Upper lobe of right lung (tissue), 1 donor: ENCODE measurements around the gene MYOCD. TPM values are rescaled to one million over a fixed set of nuclear protein-coding genes. Genes with fewer than 3 reads are reported as not detected.

Source experiments
- ATAC-seq: fragments of 200-7000 bp; cut with Tn5 transposase; one replicate; pipeline ENCODE4 v1.9.1; 2020; ENCODE audit warnings: mild to moderate bottlenecking, moderate library complexity
- DNase-seq: peaks from one replicate; pipeline ENCODE4 v3.0.0-alpha.2; 2020
- H3K27ac ChIP-seq: fragments of 200-600 bp; one replicate; pipeline ENCODE4 v1.8.0; 2022
- H3K27me3 ChIP-seq: fragments of 200-600 bp; one replicate; pipeline ENCODE4 v1.8.0; 2022; ENCODE audit warnings: mild to moderate bottlenecking
- H3K36me3 ChIP-seq: fragments of 200-600 bp; one replicate; pipeline ENCODE4 v1.8.0; 2022
- H3K4me1 ChIP-seq: fragments of 200-600 bp; one replicate; pipeline ENCODE4 v1.8.0; 2022
- H3K4me3 ChIP-seq: fragments of 200-600 bp; one replicate; pipeline ENCODE4 v1.8.0; 2022; ENCODE audit warnings: mild to moderate bottlenecking
- H3K9me3 ChIP-seq: fragments of 200-600 bp; one replicate; pipeline ENCODE4 v1.8.0; 2022
- CTCF ChIP-seq: fragments of 200-600 bp; IDR thresholded peaks from one replicate; pipeline ENCODE4 v1.8.0; 2022; ENCODE audit warnings: antibody characterized with exemption
- intact Hi-C: fragments of 100-400 bp; cut with DNase I; formaldehyde crosslinking; loops from one replicate; pipeline ENCODE4 v1.11.0; 2022
- total RNA-seq: library from RNA; stranded (reverse); fragmentation: NEBNext Ultra II Directional; extraction: Animal tissue kit (Norgen Biotek cat#: 25700); gene quantifications from one replicate; pipeline ENCODE4 v1.2.1, GENCODE V29; 2021
- donor health status: DM: no; HTN: yes; CAD: no; lungs with severe emphysema.

The MYOCD gene
- total RNA-seq, 1 donor from 2014 or later: 4.1 TPM

- no peaks in the 10 kb centered on the region for H3K4me1 ChIP-seq
- no peaks in the 10 kb centered on the region for H3K27me3 ChIP-seq
- H3K9me3 ChIP-seq: no peaks in the 10 kb centered on the region
- DNase-seq (no peak), ATAC-seq (no peak)
- H3K4me3 ChIP-seq: no peak overlapping the region
- no peaks in the 10 kb centered on the region for H3K36me3 ChIP-seq
- intact Hi-C loops: no loop called here
- H3K27ac ChIP-seq: no peak overlapping the region
- TF ChIP-seq CTCF: no peak
Observed at GRCh38 chr17:12712941-12713340, 47.3 kb downstream of the MYOCD start.

GRCh38 chr17:12719948-12720347 lies 54.3 kb downstream of the MYOCD start:
- Histone ChIP-seq H3K4me3 (no peak overlapping the region), H3K27me3 (no peaks in the 10 kb centered on the region), H3K4me1 (no peaks in the 10 kb centered on the region), H3K27ac (no peak overlapping the region), H3K9me3 (no peaks in the 10 kb centered on the region), H3K36me3 (no peaks in the 10 kb centered on the region)
- TF ChIP-seq CTCF: no peak
- intact Hi-C loops: no loop called here
- ATAC-seq (no peak), DNase-seq (no peak)

GRCh38 chr17:12721581-12721980 lies 55.9 kb downstream of the MYOCD start:
- DNase-seq: no peak
- H3K27me3 ChIP-seq: no peaks in the 10 kb centered on the region
- H3K4me1 ChIP-seq: no peaks in the 10 kb centered on the region
- no peak overlapping the region for H3K4me3 ChIP-seq
- no peak for TF ChIP-seq CTCF
- intact Hi-C loops: no loop called here
- H3K9me3 ChIP-seq: no peaks in the 10 kb centered on the region
- H3K36me3 ChIP-seq: no peaks in the 10 kb centered on the region
- H3K27ac ChIP-seq: no peak overlapping the region
- no peak for ATAC-seq

GRCh38 chr17:12722282-12722681 lies 56.6 kb downstream of the MYOCD start:
- DNase-seq (no peak), ATAC-seq (no peak)
- Histone ChIP-seq H3K27ac (no peak overlapping the region), H3K4me3 (no peak overlapping the region), H3K9me3 (no peaks in the 10 kb centered on the region), H3K36me3 (no peaks in the 10 kb centered on the region), H3K4me1 (no peaks in the 10 kb centered on the region), H3K27me3 (no peaks in the 10 kb centered on the region)
- intact Hi-C loops: no loop called here
- no peak for TF ChIP-seq CTCF

GRCh38 chr17:12726131-12726530 lies 60.4 kb downstream of the MYOCD start:
- no peak overlapping the region for H3K27ac ChIP-seq
- ATAC-seq: no peak
- H3K4me1 ChIP-seq: peaks cover 6% of the 10 kb centered on the region
- H3K4me3 ChIP-seq: no peak overlapping the region
- H3K27me3 ChIP-seq: no peaks in the 10 kb centered on the region
- DNase-seq: no peak
- no peak for TF ChIP-seq CTCF
- no peaks in the 10 kb centered on the region for H3K36me3 ChIP-seq
- H3K9me3 ChIP-seq: no peaks in the 10 kb centered on the region
- intact Hi-C loops: no loop called here

- intact Hi-C loops: no loop called here
- DNase-seq: no peak
- ATAC-seq: no peak
- no peak for TF ChIP-seq CTCF
- Histone ChIP-seq H3K36me3 (no peaks in the 10 kb centered on the region), H3K4me3 (no peak overlapping the region), H3K27me3 (no peaks in the 10 kb centered on the region), H3K9me3 (no peaks in the 10 kb centered on the region), H3K27ac (no peak overlapping the region), H3K4me1 (peaks cover 6% of the 10 kb centered on the region)
Observed at GRCh38 chr17:12727076-12727760, 61.5 kb downstream of the MYOCD start.
